ENCODE measurements around the gene KNTC1.

KNTC1 gene

GRCh38 chr12:122523846-122524718 lies 3.0 kb upstream of the KNTC1 start:
- no peak for TF ChIP-seq CTCF (IDR thresholded peaks at IDR 0.05; ENCODE audit: control insufficient read depth, extremely low read depth, insufficient read depth)
- peak overlapping the region; percentile 95 for H3K4me3 ChIP-seq (ENCODE audit: low read depth, low read length)
- peak; percentile 31 for DNase-seq (ENCODE audit: low read depth)

- H3K4me3 ChIP-seq (ENCODE audit: low read depth, low read length), result peak overlapping the region; percentile 95
- DNase-seq (ENCODE audit: low read depth), result no peak
- TF ChIP-seq CTCF (IDR thresholded peaks at IDR 0.05; ENCODE audit: control insufficient read depth, extremely low read depth, insufficient read depth), result no peak
These were observed 462 bp downstream of the KNTC1 start for GRCh38 chr12:122527478-122527944.

- no peak for DNase-seq (ENCODE audit: low read depth)
- H3K4me3 ChIP-seq (ENCODE audit: low read depth, low read length), result peak overlapping the region; percentile 95
- TF ChIP-seq CTCF (IDR thresholded peaks at IDR 0.05; ENCODE audit: control insufficient read depth, extremely low read depth, insufficient read depth), result no peak
These were observed 1.5 kb downstream of the KNTC1 start for GRCh38 chr12:122528582-122528981.

GRCh38 chr12:122528992-122529391 lies 1.9 kb downstream of the KNTC1 start:
- no peak for TF ChIP-seq CTCF (IDR thresholded peaks at IDR 0.05; ENCODE audit: control insufficient read depth, extremely low read depth, insufficient read depth)
- no peak for DNase-seq (ENCODE audit: low read depth)
- H3K4me3 ChIP-seq (ENCODE audit: low read depth, low read length), result no peak overlapping the region

- H3K4me3 ChIP-seq (ENCODE audit: low read depth, low read length), result no peak overlapping the region
- DNase-seq (ENCODE audit: low read depth), result no peak
- no peak for TF ChIP-seq CTCF (IDR thresholded peaks at IDR 0.05; ENCODE audit: control insufficient read depth, extremely low read depth, insufficient read depth)
These were observed 6.8 kb downstream of the KNTC1 start for GRCh38 chr12:122533856-122534255.

GRCh38 chr12:122537021-122537420 lies 10.0 kb downstream of the KNTC1 start:
- H3K4me3 ChIP-seq (ENCODE audit: low read depth, low read length), result no peak overlapping the region
- no peak for TF ChIP-seq CTCF (IDR thresholded peaks at IDR 0.05; ENCODE audit: control insufficient read depth, extremely low read depth, insufficient read depth)
- no peak for DNase-seq (ENCODE audit: low read depth)
